Measurements from ENCODE around the gene RHOD. TPM values are rescaled to one million over a fixed set of nuclear protein-coding genes. Genes with fewer than 3 reads are reported as not detected.

The RHOD gene
- total RNA-seq, 1 experiment from 2014 or later = 24.7 TPM

- CTCF ChIA-PET = interaction anchor here (1.4 kb wide), 1 partner anchor 724 kb away, joined by 4 read pairs; no protein-coding TSS in a partner anchor
- Mint-ChIP-seq H3K4me1 (ENCODE audit: low read depth, unreplicated experiment) (peaks cover 16% of the 10 kb centered on the region), H3K27me3 (ENCODE audit: unreplicated experiment) (no peaks in the 10 kb centered on the region), H3K4me3 (ENCODE audit: low read depth, unreplicated experiment) (no peak overlapping the region), H3K9me3 (ENCODE audit: low read depth, unreplicated experiment) (no peaks in the 10 kb centered on the region), H3K36me3 (ENCODE audit: insufficient read depth, unreplicated experiment) (no peaks in the 10 kb centered on the region), H3K27ac (ENCODE audit: unreplicated experiment) (no peak overlapping the region)
- peak; percentile 49 for DNase-seq
- intact Hi-C loops (cut with micrococcal nuclease; ENCODE audit: unreplicated experiment) = loop anchor here (5.0 kb wide), 1 partner anchor 85 kb away; no protein-coding TSS in a partner anchor
- no peak for TF ChIP-seq CTCF (IDR thresholded peaks at IDR 0.05; ENCODE audit: unreplicated experiment)
- BruUV-seq (replicated peaks) = no TSS peak
Observed at GRCh38 chr11:67082071-67082791, 25.6 kb downstream of the RHOD start.

- CTCF ChIA-PET = interaction anchor here (0.5 to 0.7 kb wide), 4 partner anchors 62 to 1013 kb away, joined by 3 to 4 read pairs (median 3); no protein-coding TSS in a partner anchor
- BruUV-seq (replicated peaks) = no TSS peak
- H3K4me3 Mint-ChIP-seq (ENCODE audit: low read depth, unreplicated experiment) = no peak overlapping the region
- no peak overlapping the region for H3K27ac Mint-ChIP-seq (ENCODE audit: unreplicated experiment)
- no peaks in the 10 kb centered on the region for H3K36me3 Mint-ChIP-seq (ENCODE audit: insufficient read depth, unreplicated experiment)
- H3K27me3 Mint-ChIP-seq (ENCODE audit: unreplicated experiment) = no peaks in the 10 kb centered on the region
- TF ChIP-seq CTCF (IDR thresholded peaks at IDR 0.05; ENCODE audit: unreplicated experiment) = no peak
- H3K4me1 Mint-ChIP-seq (ENCODE audit: low read depth, unreplicated experiment) = peaks cover 13% of the 10 kb centered on the region
- H3K9me3 Mint-ChIP-seq (ENCODE audit: low read depth, unreplicated experiment) = no peaks in the 10 kb centered on the region
- no peak for DNase-seq
- intact Hi-C loops (cut with micrococcal nuclease; ENCODE audit: unreplicated experiment) = loop anchor here (5.0 kb wide), 1 partner anchor 83 kb away; no protein-coding TSS in a partner anchor
Observed at GRCh38 chr11:67083786-67084366, 27.2 kb downstream of the RHOD start.

- Mint-ChIP-seq H3K4me3 (ENCODE audit: low read depth, unreplicated experiment) (no peak overlapping the region), H3K4me1 (ENCODE audit: low read depth, unreplicated experiment) (peaks cover 7% of the 10 kb centered on the region), H3K9me3 (ENCODE audit: low read depth, unreplicated experiment) (no peaks in the 10 kb centered on the region), H3K27ac (ENCODE audit: unreplicated experiment) (no peak overlapping the region), H3K36me3 (ENCODE audit: insufficient read depth, unreplicated experiment) (no peaks in the 10 kb centered on the region), H3K27me3 (ENCODE audit: unreplicated experiment) (no peaks in the 10 kb centered on the region)
- TF ChIP-seq CTCF (IDR thresholded peaks at IDR 0.05; ENCODE audit: unreplicated experiment) = no peak
- no peak for DNase-seq
- CTCF ChIA-PET = no interaction called here
- intact Hi-C loops (cut with micrococcal nuclease; ENCODE audit: unreplicated experiment) = no loop called here
- BruUV-seq (replicated peaks) = no TSS peak
Observed at GRCh38 chr11:67085617-67086016, 29.0 kb downstream of the RHOD start.

- BruUV-seq (replicated peaks) = no TSS peak
- no peaks in the 10 kb centered on the region for H3K27me3 Mint-ChIP-seq (ENCODE audit: unreplicated experiment)
- no peaks in the 10 kb centered on the region for H3K9me3 Mint-ChIP-seq (ENCODE audit: low read depth, unreplicated experiment)
- H3K4me3 Mint-ChIP-seq (ENCODE audit: low read depth, unreplicated experiment) = no peak overlapping the region
- no peaks in the 10 kb centered on the region for H3K4me1 Mint-ChIP-seq (ENCODE audit: low read depth, unreplicated experiment)
- CTCF ChIA-PET = no interaction called here
- no peak for DNase-seq
- TF ChIP-seq CTCF (IDR thresholded peaks at IDR 0.05; ENCODE audit: unreplicated experiment) = no peak
- no peak overlapping the region for H3K27ac Mint-ChIP-seq (ENCODE audit: unreplicated experiment)
- intact Hi-C loops (cut with micrococcal nuclease; ENCODE audit: unreplicated experiment) = no loop called here
- H3K36me3 Mint-ChIP-seq (ENCODE audit: insufficient read depth, unreplicated experiment) = no peaks in the 10 kb centered on the region
Observed at GRCh38 chr11:67090717-67091116, 34.1 kb downstream of the RHOD start.

Measured in Calu3 (cell line).